Lower leg skin (tissue), 4 donors: ENCODE data around the gene HNF4A. TPM values are rescaled to one million over a fixed set of nuclear protein-coding genes. Genes with fewer than 3 reads are reported as not detected.

ENCODE experiments used
- DNase-seq, 2 donors: peaks; one replicate each; pipeline ENCODE4 v3.0.0-alpha.2; 2019; ENCODE audit warnings: low spot score in 2 of 2
- H3K4me3 ChIP-seq: fragments of 200-600 bp; sonication (generic); 2 replicates; pipeline ENCODE4 v1.5.1; 2017; ENCODE audit warnings: mild to moderate bottlenecking, low read depth; ENCODE audit not compliant: poor library complexity, severe bottlenecking
- POLR2A ChIP-seq, 2 donors: fragments of 450-650 bp; IDR thresholded peaks; one replicate each; pipeline ENCODE4 v1.6.1; 2016 to 2017; ENCODE audit warnings: antibody characterized with exemption in 2 of 2, mild to moderate bottlenecking in 1 of 2, moderate library complexity in 1 of 2
- WGBS, 2 donors: methylation state at CpG; one replicate each; pipeline ENCODE4 v1.1.5; 2018; 5-methylcytosine and 5-hydroxymethylcytosine counted together
- intact Hi-C: fragments of 100-400 bp; cut with DNase I; formaldehyde crosslinking; loops from one replicate; pipeline ENCODE4 v1.15.0; 2023; ENCODE audit warnings: low total_unique reads
- total RNA-seq, 4 donors: library from RNA; depleted of rRNA; stranded (reverse); fragments of >200 nt; gene quantifications; one replicate each; pipeline ENCODE4 v1.1.0, GENCODE V29; 2016
- TF ChIP-seq, protein P1 (sequence below), 3 donors: fragments of 450-650 bp; IDR thresholded peaks; one replicate each; pipeline ENCODE4 v1.5.1; 2016; ENCODE audit warnings: antibody characterized with exemption in 3 of 3, mild to moderate bottlenecking in 3 of 3, moderate library complexity in 2 of 3

Gene HNF4A
- total RNA-seq, 4 donors from 2014 or later, result not detected

DNA sequence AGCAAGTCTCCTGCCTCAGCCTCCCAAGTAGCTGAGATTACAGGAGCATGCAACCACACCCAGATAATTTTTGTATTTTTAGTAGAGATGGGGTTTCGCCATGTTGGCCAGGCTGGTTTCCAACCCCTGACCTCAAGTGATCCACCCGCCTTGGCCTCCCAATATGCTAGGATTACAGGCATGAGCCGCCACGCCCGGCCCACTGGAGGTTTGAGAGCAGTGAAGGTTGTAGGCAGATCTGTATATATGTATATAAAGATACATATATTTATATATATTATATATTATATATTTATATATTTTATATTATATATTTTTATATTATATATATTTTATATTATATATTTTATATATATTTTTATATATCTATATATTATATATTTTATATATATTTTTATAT is 82.0 kb downstream of the HNF4A start:
- no peak overlapping the region for H3K4me3 ChIP-seq
- WGBS, 2 donors, result 94% methylated on average over 5 of the region's 5 CpGs
- intact Hi-C loops, result no loop called here
- TF ChIP-seq, protein P1, sequence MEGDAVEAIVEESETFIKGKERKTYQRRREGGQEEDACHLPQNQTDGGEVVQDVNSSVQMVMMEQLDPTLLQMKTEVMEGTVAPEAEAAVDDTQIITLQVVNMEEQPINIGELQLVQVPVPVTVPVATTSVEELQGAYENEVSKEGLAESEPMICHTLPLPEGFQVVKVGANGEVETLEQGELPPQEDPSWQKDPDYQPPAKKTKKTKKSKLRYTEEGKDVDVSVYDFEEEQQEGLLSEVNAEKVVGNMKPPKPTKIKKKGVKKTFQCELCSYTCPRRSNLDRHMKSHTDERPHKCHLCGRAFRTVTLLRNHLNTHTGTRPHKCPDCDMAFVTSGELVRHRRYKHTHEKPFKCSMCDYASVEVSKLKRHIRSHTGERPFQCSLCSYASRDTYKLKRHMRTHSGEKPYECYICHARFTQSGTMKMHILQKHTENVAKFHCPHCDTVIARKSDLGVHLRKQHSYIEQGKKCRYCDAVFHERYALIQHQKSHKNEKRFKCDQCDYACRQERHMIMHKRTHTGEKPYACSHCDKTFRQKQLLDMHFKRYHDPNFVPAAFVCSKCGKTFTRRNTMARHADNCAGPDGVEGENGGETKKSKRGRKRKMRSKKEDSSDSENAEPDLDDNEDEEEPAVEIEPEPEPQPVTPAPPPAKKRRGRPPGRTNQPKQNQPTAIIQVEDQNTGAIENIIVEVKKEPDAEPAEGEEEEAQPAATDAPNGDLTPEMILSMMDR (IDR thresholded peaks at IDR 0.05), result no peak
- TF ChIP-seq POLR2A (IDR thresholded peaks at IDR 0.05), result no peak
- DNase-seq, result no peak

DNA sequence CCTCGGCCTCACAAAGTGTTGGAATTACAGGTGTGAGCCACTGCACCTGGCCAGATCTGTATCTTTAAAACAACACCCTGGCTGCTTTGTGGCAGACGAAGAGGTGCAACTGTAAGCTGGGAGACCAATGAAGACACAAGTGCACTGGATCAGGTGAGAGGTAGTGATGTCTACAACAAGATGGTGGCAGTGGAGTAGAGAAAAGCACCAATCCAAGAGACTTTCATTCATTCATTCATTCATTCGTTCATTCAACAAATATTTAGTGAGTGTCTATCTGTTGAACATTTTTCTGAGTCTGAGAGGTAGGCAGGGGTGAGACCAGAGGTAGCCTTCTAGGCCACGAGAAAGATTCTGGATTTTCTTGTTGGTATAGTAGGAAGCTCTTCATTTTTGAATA is 83.3 kb downstream of the HNF4A start:
- WGBS, 2 donors, result 84 to 87% methylated on average over 4 of the region's 4 CpGs
- no peak overlapping the region for H3K4me3 ChIP-seq
- no peak for TF ChIP-seq POLR2A (IDR thresholded peaks at IDR 0.05)
- TF ChIP-seq, protein P1 (IDR thresholded peaks at IDR 0.05), result no peak
- intact Hi-C loops, result no loop called here
- no peak for DNase-seq

- TF ChIP-seq, protein P1 (IDR thresholded peaks at IDR 0.05), result no peak
- TF ChIP-seq POLR2A (IDR thresholded peaks at IDR 0.05), result no peak
- DNase-seq, result no peak
- H3K4me3 ChIP-seq, result no peak overlapping the region
- intact Hi-C loops, result no loop called here
- WGBS, 2 donors, result 53 to 61% methylated on average over 2 of the region's 2 CpGs
Observed at GRCh38 chr20:44439318-44439717, 83.8 kb downstream of the HNF4A start.

DNA sequence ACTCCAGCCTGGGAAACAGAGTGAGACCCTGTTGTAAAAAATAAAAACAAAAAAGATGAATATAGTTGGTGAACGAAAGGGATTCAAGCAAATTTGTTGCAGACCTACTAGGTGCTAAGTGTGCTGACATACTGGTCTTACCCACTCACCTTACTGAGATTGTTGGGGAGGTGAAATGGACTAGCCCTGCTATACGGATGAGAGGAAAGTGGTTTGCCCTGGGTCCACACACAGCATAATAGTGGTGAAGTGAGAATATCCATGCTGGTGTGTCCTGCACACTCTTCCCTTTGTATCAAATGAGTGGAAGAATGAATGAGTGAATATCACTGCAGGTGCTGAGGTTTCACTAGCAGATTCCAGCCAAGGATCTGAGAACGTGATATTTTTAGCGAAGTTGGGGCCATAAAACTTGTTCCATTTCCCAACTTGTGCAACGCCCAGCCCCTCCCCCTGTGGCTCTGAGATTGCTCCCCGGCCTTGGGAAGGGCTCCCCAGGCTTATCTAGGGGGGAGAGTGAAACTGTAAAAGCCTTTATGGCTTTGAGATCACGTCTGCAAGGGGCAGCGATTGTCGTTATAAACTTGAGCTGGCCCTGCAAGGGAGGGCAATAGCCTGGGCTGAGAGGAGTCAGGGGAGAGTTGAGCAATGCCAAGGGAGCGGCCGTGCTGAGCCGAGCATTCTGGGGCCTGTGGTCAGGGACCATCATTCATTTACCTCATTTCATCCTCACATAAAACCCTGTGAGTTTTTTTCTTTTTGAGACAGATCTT is 87.0 kb downstream of the HNF4A start:
- TF ChIP-seq POLR2A (IDR thresholded peaks at IDR 0.05), result no peak
- TF ChIP-seq, protein P1 (IDR thresholded peaks at IDR 0.05), result no peak
- no peak for DNase-seq
- intact Hi-C loops, result no loop called here
- 27 to 29% methylated on average over 12 of the region's 12 CpGs for WGBS, 2 donors
- H3K4me3 ChIP-seq, result no peak overlapping the region

GRCh38 chr20:44445742-44446710 is 90.5 kb downstream of the HNF4A start:
- 63 to 64% methylated on average over 6 of the region's 6 CpGs for WGBS, 2 donors
- TF ChIP-seq, protein P1 (IDR thresholded peaks at IDR 0.05), result no peak
- no peak for TF ChIP-seq POLR2A (IDR thresholded peaks at IDR 0.05)
- intact Hi-C loops, result no loop called here
- DNase-seq, result no peak
- H3K4me3 ChIP-seq, result no peak overlapping the region
